ENCODE data around the gene DRD3.

DNA sequence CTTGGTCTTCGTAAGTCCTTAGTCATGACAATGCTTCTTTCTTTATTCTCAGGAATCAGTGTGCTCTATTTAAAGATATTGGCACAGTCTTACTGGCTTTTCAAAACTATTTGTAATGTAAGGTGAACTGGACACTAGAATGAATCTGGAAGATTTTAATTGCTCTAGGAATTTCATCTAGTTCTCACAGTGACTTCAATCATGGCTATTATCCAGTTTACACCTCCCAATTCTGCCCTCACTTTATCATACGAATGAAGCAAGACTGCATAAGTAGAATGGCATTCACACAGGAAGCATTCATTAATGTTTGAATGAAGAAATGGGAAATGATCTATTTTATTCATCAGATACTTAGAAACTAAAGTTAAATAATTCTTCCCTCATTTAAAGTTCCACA is 26.7 kb upstream of the DRD3 start:
- TF ChIP-seq POLR2A (IDR thresholded peaks at IDR 0.05; ENCODE audit: low read length) = no peak
- TF ChIP-seq GATA1 (IDR thresholded peaks at IDR 0.05; ENCODE audit: low read depth, low read length) = no peak
